HG02759 (cell line): ENCODE results near the gene BPIFA3.

Experiments used
- ATAC-seq: cut with Tn5 transposase; IDR thresholded peaks from one replicate; pipeline ENCODE4 v1.9.1; 2021; ENCODE audit warnings: mild to moderate bottlenecking, moderate library complexity; ENCODE audit not compliant: unreplicated experiment

BPIFA3 gene

DNA sequence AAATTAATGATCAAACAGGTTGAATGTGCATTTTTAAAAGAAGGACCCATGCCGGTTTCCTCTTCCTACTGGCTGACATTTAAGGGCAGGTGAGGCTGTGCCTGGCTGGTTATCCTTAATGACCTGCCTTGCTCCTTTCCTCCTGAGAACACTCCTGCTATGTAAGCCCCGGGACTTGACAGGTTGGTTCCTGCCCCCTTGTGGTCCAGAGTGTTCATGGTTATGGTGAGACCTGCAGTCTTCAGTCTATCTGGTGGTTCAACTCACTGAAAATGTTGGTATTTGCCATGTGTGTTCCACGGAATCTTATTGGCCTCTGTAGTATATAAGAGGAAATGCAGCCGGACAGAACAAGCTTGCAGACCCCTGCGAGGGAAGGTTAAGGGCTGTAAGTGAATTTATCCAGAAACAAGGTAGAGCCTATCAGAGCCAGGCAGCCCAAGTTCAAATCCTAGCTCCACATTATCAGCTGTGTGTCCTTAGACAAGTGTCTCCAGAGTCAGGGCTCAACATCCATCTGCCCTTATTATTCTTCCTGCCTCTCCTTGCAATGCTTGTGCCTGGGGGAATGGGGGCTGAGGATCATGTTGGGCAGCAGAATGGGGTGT lies 5.2 kb upstream of the BPIFA3 start:
- no peak for ATAC-seq

DNA sequence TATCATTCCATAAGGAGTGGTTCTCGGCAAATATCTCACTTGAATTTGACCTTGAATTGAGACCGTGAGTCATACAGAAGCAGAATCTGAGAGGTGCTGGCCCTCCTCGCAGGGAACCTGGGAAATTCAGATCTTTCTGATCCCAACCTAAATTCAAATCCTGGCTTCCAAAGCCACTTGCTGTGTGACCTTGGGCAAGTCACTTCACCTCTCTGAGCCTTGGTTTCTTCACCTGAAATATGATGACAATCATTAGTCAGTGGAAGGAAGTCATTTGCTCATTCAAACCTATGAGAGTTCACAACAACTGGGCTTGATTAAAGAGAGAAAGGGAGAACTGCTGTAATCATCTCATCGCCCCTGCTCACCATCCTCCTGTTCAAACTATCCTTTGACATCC lies 7.2 kb downstream of the BPIFA3 start:
- no peak for ATAC-seq

DNA sequence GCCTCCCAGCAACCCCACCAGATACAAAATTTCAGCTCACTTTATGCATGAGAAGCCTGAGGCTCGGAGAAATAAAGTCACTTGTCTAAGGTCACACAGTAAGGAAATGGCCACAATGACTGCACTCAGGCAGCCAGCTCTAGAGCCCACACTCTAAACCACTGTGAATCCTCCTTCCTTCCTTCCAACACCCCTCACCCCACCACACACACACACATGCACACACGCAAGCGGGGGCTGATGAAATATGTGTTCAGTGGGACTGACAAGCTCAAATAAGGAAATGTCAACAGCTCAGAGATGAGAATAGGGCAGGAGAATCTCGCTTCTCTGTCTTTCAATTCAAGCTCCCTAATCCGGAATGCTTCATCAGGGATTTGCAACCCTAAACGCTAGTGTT lies 12.7 kb downstream of the BPIFA3 start:
- ATAC-seq, result no peak

DNA sequence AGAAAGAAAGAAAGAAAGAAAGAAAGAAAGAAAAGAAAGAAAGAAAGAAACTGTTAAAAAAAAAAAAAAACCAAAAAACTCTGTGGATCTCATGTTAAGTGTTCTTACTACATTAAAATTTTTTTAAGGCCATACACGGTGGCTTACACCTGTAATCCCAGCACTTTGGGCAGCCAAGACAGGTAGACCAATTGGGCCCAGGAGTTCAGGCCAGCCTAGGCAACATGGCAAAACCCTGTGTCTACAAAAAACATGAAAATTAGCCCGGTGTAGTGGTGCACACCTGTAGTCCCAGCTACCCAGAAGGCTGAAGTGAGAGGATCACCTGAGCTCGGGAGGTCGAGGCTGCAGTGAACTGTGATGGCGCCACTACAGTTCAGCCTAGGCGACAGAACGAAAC lies 14.1 kb downstream of the BPIFA3 start:
- no peak for ATAC-seq

DNA sequence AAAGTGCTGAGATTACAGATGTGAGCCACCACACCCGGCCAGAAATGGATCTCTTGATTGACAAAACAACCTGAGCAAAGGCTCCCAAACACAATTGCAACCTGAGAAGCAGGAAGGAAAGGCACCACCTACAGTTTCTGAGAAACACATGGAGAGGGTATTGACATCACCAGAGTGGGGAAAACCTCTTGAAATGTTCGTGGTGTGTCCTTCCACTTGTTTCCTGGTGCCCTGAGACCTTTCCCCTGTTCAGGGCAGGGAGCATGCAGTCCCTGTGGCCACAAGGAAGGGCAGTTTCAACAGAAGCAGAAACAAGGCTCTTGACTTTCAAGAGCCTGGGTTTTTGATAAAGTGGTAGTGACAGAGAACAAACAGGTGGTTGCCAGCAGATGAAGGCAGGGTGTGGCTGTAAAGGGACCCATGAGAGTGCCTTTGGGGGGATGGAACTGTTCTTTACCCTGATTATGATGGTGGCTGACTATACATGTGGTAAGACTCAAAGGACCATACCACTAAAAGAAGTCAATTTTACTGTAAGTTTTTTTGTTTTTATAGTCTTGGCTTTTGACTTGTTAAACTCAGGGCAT lies 15.4 kb downstream of the BPIFA3 start:
- no peak for ATAC-seq

DNA sequence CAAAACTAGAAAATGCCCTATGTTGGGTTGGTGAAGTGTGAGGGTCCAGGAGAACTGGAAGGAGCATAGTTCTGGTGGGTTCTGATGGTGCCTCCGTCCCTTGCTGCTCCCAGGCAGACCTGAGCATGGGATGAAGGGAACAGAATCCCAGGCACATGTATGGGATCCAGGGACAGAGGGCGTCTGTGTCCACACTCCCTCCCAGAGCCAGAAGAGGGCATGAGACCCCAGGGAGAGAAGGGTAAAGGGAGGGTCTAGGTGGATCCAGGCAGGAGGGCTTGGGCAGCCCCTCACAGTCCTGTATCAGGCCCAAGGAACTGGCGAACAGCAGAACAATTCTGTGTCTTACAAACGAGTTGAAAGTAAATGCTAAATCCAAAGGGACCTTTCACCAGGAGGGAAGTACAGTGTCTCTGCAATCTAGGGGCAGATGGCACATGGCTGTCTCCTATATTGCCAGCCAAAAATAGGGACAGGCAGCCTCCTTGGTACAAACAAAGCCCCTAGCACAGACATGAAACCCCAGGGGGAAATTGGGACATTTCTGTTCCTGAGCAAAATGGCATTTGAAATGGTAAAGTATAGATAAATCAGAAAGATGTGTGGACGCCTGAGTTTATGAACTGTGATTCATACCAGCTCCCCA lies 16.1 kb downstream of the BPIFA3 start:
- no peak for ATAC-seq

DNA sequence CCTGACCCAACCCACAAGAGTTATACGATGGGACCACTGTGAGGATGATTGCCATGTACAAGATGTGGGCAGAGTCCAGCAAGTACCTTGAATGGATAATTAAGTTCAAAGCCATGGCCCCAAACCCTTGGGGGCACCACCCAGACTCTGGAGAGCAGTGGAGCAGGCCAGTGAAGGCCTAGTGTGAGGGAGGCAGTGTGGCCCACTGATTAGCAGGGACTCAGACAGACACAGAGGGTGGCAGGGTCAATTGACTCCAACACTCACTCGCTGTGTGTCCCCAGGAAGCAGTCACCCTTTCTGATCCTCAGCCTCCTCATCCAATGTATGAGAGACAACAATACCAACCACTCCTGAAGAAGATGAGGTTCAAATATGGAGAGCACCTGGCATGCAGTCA lies 16.9 kb downstream of the BPIFA3 start:
- no peak for ATAC-seq

DNA sequence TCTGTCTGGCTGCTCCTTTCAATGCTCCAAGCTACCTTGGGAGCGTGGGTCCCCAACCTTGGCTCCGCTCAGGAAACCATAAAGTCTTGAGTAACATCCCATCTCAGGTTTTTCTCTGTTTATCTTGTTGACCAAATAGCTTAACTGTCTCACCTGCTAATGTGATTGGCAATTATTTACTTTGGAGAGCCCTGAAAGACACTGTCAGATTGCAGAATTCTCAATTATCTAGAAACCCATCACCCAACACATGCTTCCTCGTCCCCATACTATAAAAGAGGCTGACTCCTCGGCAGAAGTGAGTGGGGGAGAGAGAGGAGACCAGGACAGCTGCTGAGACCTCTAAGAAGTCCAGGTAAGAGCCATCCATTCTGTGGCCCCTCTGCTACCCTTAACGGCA lies 18.5 kb downstream of the BPIFA3 start, which contains the start of gene BPIFA1:
Gene BPIFA1, plus strand, starts transcription at position 301 of the 400 bp plus-strand sequence. CDS start 1,716 bp downstream, outside the sequence.
- ATAC-seq, result no peak

DNA sequence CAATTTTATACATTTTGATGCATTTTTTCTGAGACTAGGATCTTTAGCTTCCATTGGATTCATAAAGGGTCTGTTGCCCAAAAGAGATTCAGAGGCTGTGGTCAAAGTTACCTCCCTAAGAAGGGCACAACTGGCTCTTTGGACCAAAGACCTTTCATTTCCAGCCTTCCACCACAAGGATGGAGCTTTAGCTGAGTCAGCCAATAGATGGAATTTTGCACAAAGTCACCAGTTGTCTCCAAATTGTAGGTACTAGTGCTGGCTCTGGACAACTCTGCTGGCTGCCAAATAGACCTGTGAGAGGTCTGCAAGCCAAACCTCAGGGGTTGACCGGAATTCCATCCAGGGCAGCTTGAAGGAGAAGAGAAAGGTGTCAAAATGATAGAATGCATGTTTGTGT lies 19.2 kb downstream of the BPIFA3 start:
- no peak for ATAC-seq

DNA sequence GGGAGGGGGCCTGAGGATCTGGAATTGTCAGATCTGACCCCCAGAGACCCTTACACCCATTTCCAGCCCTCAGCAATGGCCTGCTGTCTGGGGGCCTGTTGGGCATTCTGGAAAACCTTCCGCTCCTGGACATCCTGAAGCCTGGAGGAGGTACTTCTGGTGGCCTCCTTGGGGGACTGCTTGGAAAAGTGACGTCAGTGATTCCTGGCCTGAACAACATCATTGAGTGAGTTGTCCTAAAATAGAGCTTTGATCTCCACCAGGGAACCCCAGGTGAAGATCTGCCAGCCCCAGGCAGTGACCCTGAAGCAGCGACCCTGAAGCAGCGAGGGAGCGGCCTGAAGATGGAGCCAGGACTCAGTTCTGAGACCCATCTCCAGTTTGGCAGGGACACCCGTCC lies 20.8 kb downstream of the BPIFA3 start:
- ATAC-seq, result no peak

DNA sequence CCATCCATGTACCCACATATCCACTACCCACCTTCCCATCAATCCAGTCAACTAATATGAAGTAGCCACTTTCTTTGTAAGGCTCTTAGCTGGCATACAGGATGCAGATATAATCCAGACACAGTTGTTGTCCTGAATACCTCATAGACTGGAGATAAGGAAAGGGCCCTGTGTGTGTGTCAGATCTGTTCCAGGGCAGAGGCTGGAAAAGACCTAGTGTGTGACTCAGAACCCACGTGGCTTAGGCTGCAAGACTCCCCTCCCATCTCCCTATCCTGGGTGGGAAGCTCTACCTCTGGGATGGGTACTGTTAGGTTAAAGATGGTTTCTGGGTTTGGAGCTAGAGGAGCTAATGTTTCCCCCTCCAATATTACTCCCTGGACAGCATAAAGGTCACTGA lies 22.3 kb downstream of the BPIFA3 start:
- ATAC-seq, result no peak

DNA sequence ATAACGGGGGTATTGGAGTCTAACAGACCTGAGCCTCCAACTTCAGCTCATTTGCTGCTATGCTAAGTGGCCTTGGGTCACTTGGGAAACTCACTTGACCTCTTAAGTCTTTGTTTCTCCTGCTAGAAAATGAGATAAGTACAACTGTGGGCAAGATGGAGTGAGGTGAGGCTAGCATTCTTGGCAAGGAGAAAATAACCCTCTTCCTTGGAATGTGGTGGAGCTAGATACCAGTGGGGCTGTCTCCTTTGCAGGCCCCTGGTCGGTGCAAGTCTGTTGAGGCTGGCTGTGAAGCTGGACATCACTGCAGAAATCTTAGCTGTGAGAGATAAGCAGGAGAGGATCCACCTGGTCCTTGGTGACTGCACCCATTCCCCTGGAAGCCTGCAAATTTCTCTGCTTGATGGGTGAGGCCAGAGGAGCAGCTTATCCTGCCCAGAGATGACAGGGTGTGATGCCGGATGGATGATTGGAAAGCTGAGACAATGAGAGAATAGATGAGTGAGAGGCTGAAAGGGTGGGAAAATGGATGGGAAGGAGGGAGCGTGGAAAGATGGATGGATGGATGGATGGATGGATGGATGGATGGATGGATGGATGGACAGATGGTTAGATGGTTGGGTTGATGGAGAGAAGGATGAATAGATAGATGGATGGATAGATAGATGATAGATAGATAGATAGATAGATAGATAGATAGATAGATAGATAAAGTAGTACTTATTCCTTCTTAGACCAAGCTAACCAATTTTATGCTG lies 23.0 kb downstream of the BPIFA3 start:
- ATAC-seq, result no peak

DNA sequence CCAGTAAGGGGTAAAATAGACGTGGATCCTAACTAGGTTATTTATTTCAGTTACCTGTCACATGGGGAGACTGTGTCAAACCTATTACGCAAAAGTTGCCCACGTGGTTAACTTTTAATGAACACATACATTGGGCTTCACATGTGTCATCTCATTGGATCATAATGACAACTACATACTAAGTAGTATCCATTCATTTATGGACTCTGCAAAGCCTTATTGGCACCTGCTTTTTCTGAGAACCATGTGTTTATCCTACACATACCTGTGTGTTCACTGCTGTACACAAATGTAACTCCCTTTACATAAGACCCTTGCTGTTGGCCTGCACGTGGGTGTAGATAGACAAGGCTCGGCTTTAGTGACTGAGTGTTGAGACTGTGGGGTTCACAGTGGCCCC lies 23.8 kb downstream of the BPIFA3 start:
- ATAC-seq, result no peak

DNA sequence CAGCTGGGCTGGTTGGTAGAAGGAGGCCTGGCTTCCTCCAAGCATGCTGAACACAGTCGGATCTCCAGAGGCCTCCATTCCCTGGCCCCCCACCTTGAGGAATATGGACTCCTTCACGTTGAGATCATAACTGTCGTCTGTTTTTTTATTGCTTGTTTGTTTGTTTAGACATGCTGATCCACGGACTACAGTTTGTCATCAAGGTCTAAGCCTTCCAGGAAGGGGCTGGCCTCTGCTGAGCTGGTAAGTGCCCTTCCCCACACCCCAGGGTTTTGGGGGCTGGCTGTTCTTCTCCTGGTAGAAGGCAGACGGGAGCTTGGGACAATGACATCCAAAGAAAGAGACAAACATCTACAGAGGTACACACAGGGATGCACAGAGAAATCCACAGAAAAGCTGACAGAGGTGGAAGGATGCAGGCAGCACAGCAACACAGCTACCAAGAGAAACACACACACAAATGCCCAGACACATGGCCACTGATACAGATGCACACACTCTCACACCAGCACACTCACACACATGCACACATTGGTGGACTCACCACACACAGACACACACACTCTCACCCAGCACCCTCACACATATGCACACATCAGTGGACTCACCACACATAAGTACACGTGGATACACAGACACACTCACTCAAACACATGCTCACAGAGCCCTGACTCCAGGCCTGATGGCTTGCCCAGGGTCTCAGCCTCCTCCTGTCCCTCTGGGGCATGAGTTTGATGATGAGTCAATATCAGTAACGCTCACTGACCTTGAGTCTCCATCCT lies 25.4 kb downstream of the BPIFA3 start:
- ATAC-seq, result no peak

DNA sequence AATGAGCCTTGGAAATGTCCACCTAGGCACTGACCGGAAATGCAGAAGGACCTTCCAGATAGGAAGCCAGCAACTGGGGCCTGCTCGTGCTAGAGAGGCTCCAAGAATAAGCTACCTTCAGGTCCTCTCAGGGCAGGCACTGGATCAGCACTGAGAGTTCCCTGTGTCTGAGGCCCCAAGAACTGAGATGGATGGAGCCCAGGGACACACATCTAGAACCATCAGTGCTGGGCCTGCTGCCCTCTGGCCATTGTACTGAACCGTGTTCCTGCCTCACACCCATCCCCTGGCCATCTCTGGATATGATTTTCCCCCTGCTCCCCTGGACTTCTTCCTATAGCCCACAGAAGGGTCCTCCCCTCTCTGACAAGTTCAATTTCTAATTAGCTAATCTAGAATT lies 28.9 kb downstream of the BPIFA3 start:
- no peak for ATAC-seq

DNA sequence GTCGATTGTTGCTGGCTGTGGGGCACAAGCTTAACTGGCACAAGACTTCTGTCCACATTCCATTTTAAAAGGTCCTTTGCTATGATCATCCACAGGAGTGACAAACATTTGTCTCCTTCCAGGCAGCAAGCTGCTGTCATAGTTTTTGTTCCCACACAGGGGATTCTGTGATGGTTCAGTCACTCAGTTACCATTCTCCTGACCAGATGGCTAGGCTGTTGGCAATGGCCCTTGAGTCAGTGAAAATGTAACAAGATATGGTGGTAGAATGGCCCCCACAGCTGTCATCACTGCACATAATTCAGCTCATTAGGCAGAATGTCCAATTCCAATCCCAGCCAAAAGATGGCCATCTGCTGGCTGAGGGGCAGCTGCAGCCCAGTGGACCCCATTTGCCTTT lies 32.3 kb downstream of the BPIFA3 start:
- no peak for ATAC-seq

DNA sequence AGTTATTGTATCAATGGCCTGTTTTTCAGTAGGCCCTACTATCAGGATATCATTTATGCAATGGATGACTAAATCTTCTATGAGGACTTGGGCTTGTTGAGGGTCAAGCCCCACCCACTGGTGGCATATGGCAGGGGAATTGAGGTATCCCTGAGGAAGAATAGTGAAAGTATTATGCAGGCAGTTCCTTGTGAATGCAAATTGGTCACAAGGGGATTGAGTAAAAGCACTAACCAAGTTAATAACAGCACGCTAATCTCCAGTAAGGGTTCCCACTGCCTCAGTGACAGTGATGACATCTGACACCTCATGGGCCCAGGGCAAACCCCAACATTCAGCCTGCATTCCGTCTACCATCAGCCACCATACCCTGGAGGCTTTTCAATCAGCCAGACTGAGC lies 33.5 kb downstream of the BPIFA3 start:
- ATAC-seq, result no peak

DNA sequence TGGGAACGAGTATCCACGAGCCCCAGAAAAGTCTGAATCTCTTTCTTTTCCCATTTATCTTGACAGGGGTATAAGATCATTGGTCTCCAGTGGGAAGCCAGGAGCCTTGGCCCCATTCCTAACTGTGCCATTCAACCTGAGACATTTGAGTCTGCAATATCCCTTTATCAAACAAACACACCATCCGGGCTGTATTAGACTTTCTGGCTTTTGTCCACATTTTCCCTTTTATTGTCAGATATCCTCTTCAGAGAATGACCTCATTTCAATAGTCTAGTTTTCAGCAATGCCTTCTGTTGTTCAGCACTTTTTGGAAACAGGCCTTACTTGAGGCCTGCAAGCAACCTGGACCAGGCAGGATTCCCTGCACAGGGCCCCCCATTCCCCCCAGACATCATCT lies 34.3 kb downstream of the BPIFA3 start:
- no peak for ATAC-seq

DNA sequence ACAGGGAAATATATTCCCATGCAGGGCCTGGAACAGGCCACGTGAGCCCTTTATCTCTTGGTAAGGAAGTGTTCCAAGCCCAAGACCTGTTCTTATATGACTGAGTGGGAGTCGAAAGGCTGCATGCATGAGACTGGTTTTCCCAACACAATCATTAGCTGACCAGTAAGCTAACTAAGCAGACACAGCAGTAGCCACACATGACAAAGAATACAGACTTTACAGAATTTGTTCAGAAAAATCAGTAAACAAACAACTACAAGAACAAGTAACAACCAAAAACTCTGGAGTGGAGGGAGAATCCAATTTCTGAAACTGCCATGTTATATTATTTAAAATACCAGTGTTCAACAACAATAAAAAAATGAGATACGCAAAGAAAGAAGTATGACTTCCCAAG lies 35.3 kb downstream of the BPIFA3 start:
- ATAC-seq, result no peak

DNA sequence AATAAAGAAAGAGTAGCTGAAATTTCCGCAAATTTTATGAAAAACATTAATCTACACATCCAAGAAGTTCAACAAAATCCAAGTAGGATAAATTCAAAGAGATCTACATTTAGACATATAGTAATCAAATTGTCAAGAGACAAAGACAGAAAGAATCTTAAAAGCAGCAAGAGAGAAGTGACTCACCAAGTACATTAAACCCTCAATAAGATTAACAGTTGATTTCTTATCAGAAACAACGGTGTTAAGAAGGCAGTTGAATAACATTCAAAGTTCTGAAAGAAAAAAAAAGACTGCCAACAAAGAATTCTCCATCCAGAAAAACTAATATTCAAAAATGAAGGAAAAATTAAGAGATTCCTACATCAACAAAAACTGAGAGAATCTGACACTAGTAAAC lies 37.9 kb downstream of the BPIFA3 start:
- no peak for ATAC-seq

DNA sequence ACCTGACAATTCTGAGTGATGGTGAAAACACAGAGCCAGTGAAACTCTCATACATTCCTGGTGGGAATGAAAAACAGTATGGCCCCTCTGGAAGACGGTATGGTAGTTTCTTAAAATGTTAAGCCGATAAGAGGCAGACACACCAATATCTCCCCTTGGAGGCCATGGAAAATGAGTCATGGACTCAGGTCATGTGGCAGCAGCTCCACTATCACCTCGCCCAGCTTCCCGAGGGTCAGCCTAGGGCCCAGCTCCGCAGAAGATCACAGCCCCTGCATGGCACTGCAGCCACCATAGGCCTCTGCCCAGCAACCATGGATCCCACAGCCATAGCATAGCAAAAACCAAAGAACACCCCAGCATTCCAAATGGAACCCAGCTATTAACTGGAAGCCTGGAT lies 40.1 kb downstream of the BPIFA3 start:
- no peak for ATAC-seq
